Measurements from ENCODE around the gene CREBBP. TPM values are rescaled to one million over a fixed set of nuclear protein-coding genes. Genes with fewer than 3 reads are reported as not detected.

CREBBP gene
- polyA plus RNA-seq, 2 of the 4 experiments (the other 2 are of a cell fraction) = 8.0 to 13.4 TPM

DNA sequence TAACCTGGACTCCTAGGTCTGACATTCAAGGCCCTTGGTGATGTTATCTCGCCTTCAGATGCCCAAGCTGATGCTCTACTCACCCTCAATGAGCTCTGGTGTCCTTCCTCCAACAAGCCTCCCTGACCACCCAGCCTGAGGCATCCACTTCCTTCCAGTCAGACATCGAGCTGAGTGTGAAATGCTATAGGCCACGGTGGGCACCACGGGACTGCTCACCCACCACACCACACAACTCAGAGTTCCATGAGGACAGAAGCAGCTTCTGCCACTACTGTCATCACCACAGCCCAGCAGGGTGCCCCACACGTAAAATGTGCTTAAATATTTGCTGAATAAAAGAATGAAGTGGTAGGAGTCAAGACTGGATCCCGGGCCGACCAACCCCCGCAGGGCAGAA is 12.0 kb downstream of the CREBBP start:
- CTCF ChIA-PET = interaction anchor here (1.3 to 1.6 kb wide), 2 partner anchors 10 to 28 kb away, joined by 3 to 5 read pairs; no protein-coding TSS in a partner anchor
- no peak for DNase-seq (ENCODE audit: low read depth in 1 of 2, low spot score in 1 of 2)
- H3K27ac ChIP-seq = no peak overlapping the region
- no peak overlapping the region for H3K4me3 ChIP-seq
- no peak for ATAC-seq
- TF ChIP-seq CHD4 (IDR thresholded peaks at IDR 0.05; ENCODE audit: borderline replicate concordance) (no peak), HOXB5 (CRISPR knock-in tag; IDR thresholded peaks at IDR 0.05) (no peak), KDM5A (IDR thresholded peaks at IDR 0.05) (no peak), PHF8 (IDR thresholded peaks at IDR 0.05; ENCODE audit: borderline replicate concordance, low read depth) (no peak), EHF (CRISPR knock-in tag; IDR thresholded peaks at IDR 0.05) (no peak), NR3C1 (IDR thresholded peaks at IDR 0.05) (no peak), MAFK (IDR thresholded peaks at IDR 0.05; ENCODE audit: partially characterized antibody) (no peak), ELK1 (IDR thresholded peaks at IDR 0.05; ENCODE audit: low read depth, low read length) (no peak), ZC3H11A (IDR thresholded peaks at IDR 0.05) (no peak), HOXA7 (CRISPR knock-in tag; IDR thresholded peaks at IDR 0.05) (no peak), EHMT2 (IDR thresholded peaks at IDR 0.05; ENCODE audit: low read depth) (no peak), HMGXB4 (CRISPR knock-in tag; IDR thresholded peaks at IDR 0.05; ENCODE audit: borderline replicate concordance) (no peak), CTCF (IDR thresholded peaks at IDR 0.05) (no peak), BHLHE40 (IDR thresholded peaks at IDR 0.05; ENCODE audit: low read depth, low read length) (no peak), MAZ (IDR thresholded peaks at IDR 0.05; ENCODE audit: borderline replicate concordance, low read depth, low read length) (no peak), RNF2 (IDR thresholded peaks at IDR 0.05; ENCODE audit: borderline replicate concordance, low read depth) (no peak), ZFP36 (IDR thresholded peaks at IDR 0.05; ENCODE audit: borderline replicate concordance, partially characterized antibody) (no peak)
- TF ChIP-seq, protein P1, sequence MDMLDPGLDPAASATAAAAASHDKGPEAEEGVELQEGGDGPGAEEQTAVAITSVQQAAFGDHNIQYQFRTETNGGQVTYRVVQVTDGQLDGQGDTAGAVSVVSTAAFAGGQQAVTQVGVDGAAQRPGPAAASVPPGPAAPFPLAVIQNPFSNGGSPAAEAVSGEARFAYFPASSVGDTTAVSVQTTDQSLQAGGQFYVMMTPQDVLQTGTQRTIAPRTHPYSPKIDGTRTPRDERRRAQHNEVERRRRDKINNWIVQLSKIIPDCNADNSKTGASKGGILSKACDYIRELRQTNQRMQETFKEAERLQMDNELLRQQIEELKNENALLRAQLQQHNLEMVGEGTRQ (IDR thresholded peaks at IDR 0.05) = no peak
- TF ChIP-seq, protein P2, sequence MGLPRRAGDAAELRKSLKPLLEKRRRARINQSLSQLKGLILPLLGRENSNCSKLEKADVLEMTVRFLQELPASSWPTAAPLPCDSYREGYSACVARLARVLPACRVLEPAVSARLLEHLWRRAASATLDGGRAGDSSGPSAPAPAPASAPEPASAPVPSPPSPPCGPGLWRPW (IDR thresholded peaks at IDR 0.05) = no peak
- TF ChIP-seq, protein P3, sequence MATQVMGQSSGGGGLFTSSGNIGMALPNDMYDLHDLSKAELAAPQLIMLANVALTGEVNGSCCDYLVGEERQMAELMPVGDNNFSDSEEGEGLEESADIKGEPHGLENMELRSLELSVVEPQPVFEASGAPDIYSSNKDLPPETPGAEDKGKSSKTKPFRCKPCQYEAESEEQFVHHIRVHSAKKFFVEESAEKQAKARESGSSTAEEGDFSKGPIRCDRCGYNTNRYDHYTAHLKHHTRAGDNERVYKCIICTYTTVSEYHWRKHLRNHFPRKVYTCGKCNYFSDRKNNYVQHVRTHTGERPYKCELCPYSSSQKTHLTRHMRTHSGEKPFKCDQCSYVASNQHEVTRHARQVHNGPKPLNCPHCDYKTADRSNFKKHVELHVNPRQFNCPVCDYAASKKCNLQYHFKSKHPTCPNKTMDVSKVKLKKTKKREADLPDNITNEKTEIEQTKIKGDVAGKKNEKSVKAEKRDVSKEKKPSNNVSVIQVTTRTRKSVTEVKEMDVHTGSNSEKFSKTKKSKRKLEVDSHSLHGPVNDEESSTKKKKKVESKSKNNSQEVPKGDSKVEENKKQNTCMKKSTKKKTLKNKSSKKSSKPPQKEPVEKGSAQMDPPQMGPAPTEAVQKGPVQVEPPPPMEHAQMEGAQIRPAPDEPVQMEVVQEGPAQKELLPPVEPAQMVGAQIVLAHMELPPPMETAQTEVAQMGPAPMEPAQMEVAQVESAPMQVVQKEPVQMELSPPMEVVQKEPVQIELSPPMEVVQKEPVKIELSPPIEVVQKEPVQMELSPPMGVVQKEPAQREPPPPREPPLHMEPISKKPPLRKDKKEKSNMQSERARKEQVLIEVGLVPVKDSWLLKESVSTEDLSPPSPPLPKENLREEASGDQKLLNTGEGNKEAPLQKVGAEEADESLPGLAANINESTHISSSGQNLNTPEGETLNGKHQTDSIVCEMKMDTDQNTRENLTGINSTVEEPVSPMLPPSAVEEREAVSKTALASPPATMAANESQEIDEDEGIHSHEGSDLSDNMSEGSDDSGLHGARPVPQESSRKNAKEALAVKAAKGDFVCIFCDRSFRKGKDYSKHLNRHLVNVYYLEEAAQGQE (IDR thresholded peaks at IDR 0.05) = no peak
- FAIRE-seq = no peak
- POLR2A ChIA-PET = no interaction called here
- H3K4me2 ChIP-seq = no peak overlapping the region
- peaks cover 22% of the 10 kb centered on the region for H3K4me1 ChIP-seq
- 86% methylated on average over 8 of the region's 8 CpGs for WGBS (ENCODE audit: missing lambda C conversion rate)
- H3K9me3 ChIP-seq = no peaks in the 10 kb centered on the region

Data from A549 (cell line).